GM23338 (cell line): Measurements from ENCODE around the gene USP32. TPM values are rescaled to one million over a fixed set of nuclear protein-coding genes. Genes with fewer than 3 reads are reported as not detected.
"Not testable (repeated sequence)": the region's sequence is repeated elsewhere in the genome, so short reads cannot be mapped to it uniquely, and the experiment has no call there.

Experiments used
- ATAC-seq: fragments of 200-7000 bp; cut with Tn5 transposase; 3 replicates; pipeline ENCODE4 v1.9.1; 2020
- DNase-seq: peaks from one replicate; pipeline ENCODE4 v3.0.0-alpha.2; 2015; ENCODE audit warnings: low spot score
- H2AFZ ChIP-seq: fragments of 200-600 bp; sonication (generic); 2 replicates; pipeline ENCODE4 v1.8.0; 2016; ENCODE audit warnings: antibody characterized with exemption, mild to moderate bottlenecking, moderate library complexity
- H3F3A ChIP-seq: fragments of 200-600 bp; sonication (generic); replicated peaks from 2 replicates; pipeline ENCODE4 v1.8.0; 2017; ENCODE audit warnings: antibody characterized with exemption, mixed run types, low read depth
- H3K27ac ChIP-seq: fragments of 200-600 bp; sonication (generic); 2 replicates; pipeline ENCODE4 v1.6.1; 2016; ENCODE audit warnings: low read depth
- H3K27me3 ChIP-seq: fragments of 200-600 bp; sonication (generic); 2 replicates; pipeline ENCODE4 v1.8.0; 2016; ENCODE audit warnings: mild to moderate bottlenecking, mixed run types, moderate library complexity; ENCODE audit not compliant: insufficient read depth
- H3K36me3 ChIP-seq: fragments of 200-600 bp; sonication (generic); 2 replicates; pipeline ENCODE4 v1.8.0; 2016; ENCODE audit warnings: mild to moderate bottlenecking; ENCODE audit not compliant: insufficient read depth
- H3K4me1 ChIP-seq: fragments of 200-600 bp; sonication (generic); 2 replicates; pipeline ENCODE4 v1.8.0; 2016; ENCODE audit warnings: mild to moderate bottlenecking, moderate library complexity; ENCODE audit not compliant: insufficient read depth
- H3K4me2 ChIP-seq: fragments of 200-600 bp; sonication (generic); 2 replicates; pipeline ENCODE4 v1.7.1; 2017; ENCODE audit warnings: mixed run types
- H3K4me3 ChIP-seq: fragments of 200-600 bp; sonication (generic); 2 replicates; pipeline ENCODE4 v1.6.1; 2016; ENCODE audit warnings: mixed run types
- H3K79me2 ChIP-seq: fragments of 200-600 bp; sonication (generic); replicated peaks from 2 replicates; pipeline ENCODE4 v1.8.0; 2017; ENCODE audit warnings: mild to moderate bottlenecking; ENCODE audit not compliant: insufficient read depth
- H3K9me2 ChIP-seq: fragments of 200-600 bp; sonication (generic); 2 replicates; pipeline ENCODE4 v1.8.0; 2017; ENCODE audit not compliant: insufficient read depth
- H4K20me1 ChIP-seq: fragments of 200-600 bp; sonication (generic); replicated peaks from 2 replicates; pipeline ENCODE4 v1.8.0; 2017; ENCODE audit warnings: mild to moderate bottlenecking; ENCODE audit not compliant: insufficient read depth
- H3K27ac Mint-ChIP-seq: 2 replicates; pipeline ENCODE4 v1.8.0; 2020; ENCODE audit warnings: inconsistent platforms, mild to moderate bottlenecking, moderate library complexity, mixed read lengths
- H3K27me3 Mint-ChIP-seq: 3 replicates; pipeline ENCODE4 v1.8.0; 2022; ENCODE audit warnings: low read depth, mild to moderate bottlenecking, moderate library complexity, mixed read lengths, inconsistent platforms; ENCODE audit not compliant: insufficient read depth, poor library complexity
- H3K36me3 Mint-ChIP-seq: 3 replicates; pipeline ENCODE4 v1.8.0; 2021; ENCODE audit warnings: low read depth, mild to moderate bottlenecking, inconsistent platforms, moderate library complexity, mixed read lengths
- H3K4me1 Mint-ChIP-seq: 3 replicates; pipeline ENCODE4 v1.8.0; 2020; ENCODE audit warnings: mild to moderate bottlenecking, inconsistent platforms, mixed read lengths
- H3K4me3 Mint-ChIP-seq: 3 replicates; pipeline ENCODE4 v1.8.0; 2021; ENCODE audit warnings: moderate library complexity, mild to moderate bottlenecking, inconsistent platforms, mixed read lengths
- H3K9me3 Mint-ChIP-seq: 3 replicates; pipeline ENCODE4 v1.8.0; 2020; ENCODE audit warnings: moderate library complexity, mild to moderate bottlenecking, inconsistent platforms, mixed read lengths
- CREB1 ChIP-seq: fragments of 250-450 bp; sonication (Bioruptor Pico); IDR thresholded peaks from 2 replicates; pipeline ENCODE4 v1.5.0; 2020; ENCODE audit warnings: low read depth, mild to moderate bottlenecking, moderate library complexity
- CTCF ChIP-seq, 2 experiments: fragments of 200-600 bp in 1 of 2; sonication (generic) in 1 of 2; conservative IDR thresholded peaks; 2 replicates each; pipeline versions ENCODE4 v1.5.1 to v1.6.1; 2016 to 2017; ENCODE audit warnings: antibody characterized with exemption in 2 of 2, low read depth in 2 of 2, mild to moderate bottlenecking in 2 of 2, moderate library complexity in 1 of 2
- EZH2phosphoT487 ChIP-seq: fragments of 200-600 bp; sonication (generic); IDR thresholded peaks from one replicate; pipeline ENCODE4 v1.8.1; 2018; ENCODE audit warnings: antibody characterized with exemption; ENCODE audit not compliant: unreplicated experiment
- JUNB ChIP-seq: IDR thresholded peaks from one replicate; pipeline ENCODE4 v1.6.1; 2016; ENCODE audit warnings: antibody characterized with exemption; ENCODE audit not compliant: unreplicated experiment
- NANOG ChIP-seq: IDR thresholded peaks from 2 replicates; pipeline ENCODE4 v1.6.1; 2016; ENCODE audit warnings: antibody characterized with exemption, borderline replicate concordance
- POLR2AphosphoS5 ChIP-seq: IDR thresholded peaks from 2 replicates; pipeline ENCODE4 v1.6.1; 2016; ENCODE audit warnings: antibody characterized with exemption, low read depth
- STAT1 ChIP-seq: IDR thresholded peaks from one replicate; pipeline ENCODE4 v1.6.1; 2016; ENCODE audit warnings: antibody characterized with exemption; ENCODE audit not compliant: unreplicated experiment
- ZNF114 ChIP-seq: fragments of 250-450 bp; sonication (Bioruptor Pico); IDR thresholded peaks from 2 replicates; pipeline ENCODE4 v1.5.0; 2020; ENCODE audit warnings: mild to moderate bottlenecking, moderate library complexity
- ZNF331 ChIP-seq: fragments of 250-450 bp; sonication (Bioruptor Pico); IDR thresholded peaks from 2 replicates; pipeline ENCODE4 v1.5.0; 2020; ENCODE audit warnings: low read depth, mild to moderate bottlenecking, moderate library complexity
- polyA plus RNA-seq: library from polyadenylated mRNA; unstranded; fragments of >200 nt; fragmentation: Nextera tagmentation; extraction: Ambion mirVana; gene quantifications from 2 replicates; pipeline ENCODE4 v1.2.1, GENCODE V29; 2016
- total RNA-seq: library from RNA; depleted of rRNA; stranded (reverse); fragments of >200 nt; shearing (Covaris generic); gene quantifications from 2 replicates; pipeline ENCODE4 v1.2.3, GENCODE V29; 2014

USP32 gene
- total and polyA plus RNA-seq, 2 experiments from 2014 or later = 43.6 to 129 TPM

- not testable (repeated sequence) for H3K4me1 ChIP-seq, H3K79me2 ChIP-seq, H3K27ac Mint-ChIP-seq, H3F3A ChIP-seq, H3K4me2 ChIP-seq, ATAC-seq, H3K9me3 Mint-ChIP-seq, H3K9me2 ChIP-seq, H4K20me1 ChIP-seq, H2AFZ ChIP-seq, H3K4me3 Mint-ChIP-seq, H3K27ac ChIP-seq, H3K4me3 ChIP-seq, DNase-seq, H3K27me3 Mint-ChIP-seq, H3K4me1 Mint-ChIP-seq, H3K27me3 ChIP-seq
- peaks cover 43% of the 10 kb centered on the region for H3K36me3 Mint-ChIP-seq
- peaks cover 37% of the 10 kb centered on the region; the same call in 1 of the 2 replicates for H3K36me3 ChIP-seq
Measured at GRCh38 chr17:60178180-60178579, 213.8 kb downstream of the USP32 start.

- peak; percentile 43 for ATAC-seq
- peak; percentile 63 for DNase-seq
- H3K27me3 Mint-ChIP-seq, H3K27ac ChIP-seq, H3K4me1 Mint-ChIP-seq, H3F3A ChIP-seq, H3K4me2 ChIP-seq, H2AFZ ChIP-seq, H3K4me1 ChIP-seq, H3K27me3 ChIP-seq, H3K27ac Mint-ChIP-seq, H3K4me3 ChIP-seq, H4K20me1 ChIP-seq, H3K9me2 ChIP-seq, H3K79me2 ChIP-seq, H3K4me3 Mint-ChIP-seq, H3K9me3 Mint-ChIP-seq: not testable (repeated sequence)
- peaks cover 26% of the 10 kb centered on the region; the same call in 1 of the 2 replicates for H3K36me3 ChIP-seq
- peaks cover 35% of the 10 kb centered on the region for H3K36me3 Mint-ChIP-seq
Measured at GRCh38 chr17:60176763-60177162, 215.2 kb downstream of the USP32 start.

- H3K27me3 Mint-ChIP-seq, H3K4me3 ChIP-seq, H3K4me1 Mint-ChIP-seq, H3K4me3 Mint-ChIP-seq, H4K20me1 ChIP-seq, H3K9me3 Mint-ChIP-seq, H3K4me2 ChIP-seq, DNase-seq, H3K79me2 ChIP-seq, H3K27ac Mint-ChIP-seq, H3K27ac ChIP-seq, H3K9me2 ChIP-seq, H3K4me1 ChIP-seq, H3K27me3 ChIP-seq, H3F3A ChIP-seq, H2AFZ ChIP-seq: not testable (repeated sequence)
- ATAC-seq = peak; percentile 73
- H3K36me3 Mint-ChIP-seq = peaks cover 19% of the 10 kb centered on the region; the same call in 2 of the 3 replicates
- peak; percentile 35 to 70 for TF ChIP-seq CTCF (conservative IDR thresholded peaks at IDR 0.05; ENCODE audit: low read depth in 2 of 2)
- H3K36me3 ChIP-seq = peaks cover 11% of the 10 kb centered on the region; the same call in 1 of the 2 replicates
Measured at GRCh38 chr17:60174767-60175166, 217.2 kb downstream of the USP32 start.

GRCh38 chr17:60174035-60174434 is 217.9 kb downstream of the USP32 start:
- Histone ChIP-seq H3K27ac (no peak overlapping the region), H3K9me2 (no peaks in the 10 kb centered on the region), H3K4me1 (no peaks in the 10 kb centered on the region), H3K4me3 (no peak overlapping the region), H3K27me3 (no peaks in the 10 kb centered on the region), H3K79me2 (no peaks in the 10 kb centered on the region), H3F3A (0 out of 2 replicates have a peak, but pooled peaks cover 6% of the 10 kb centered on the region), H3K36me3 (peaks cover 9% of the 10 kb centered on the region; the same call in 1 of the 2 replicates), H2AFZ (no peak overlapping the region), H4K20me1 (no peaks in the 10 kb centered on the region), H3K4me2 (no peak overlapping the region)
- Mint-ChIP-seq H3K4me1 (peaks cover 4% of the 10 kb centered on the region), H3K27me3 (peaks cover 10% of the 10 kb centered on the region), H3K27ac (no peak overlapping the region), H3K4me3 (no peak overlapping the region), H3K36me3 (peaks cover 16% of the 10 kb centered on the region; the same call in 2 of the 3 replicates), H3K9me3 (no peaks in the 10 kb centered on the region)
- DNase-seq = no peak
- no peak for ATAC-seq
- no peak for TF ChIP-seq STAT1
- TF ChIP-seq ZNF114 (CRISPR knock-in tag) = no peak
- TF ChIP-seq NANOG = no peak
- TF ChIP-seq EZH2phosphoT487 = no peak
- no peak for TF ChIP-seq ZNF331
- no peak for TF ChIP-seq CTCF (conservative IDR thresholded peaks at IDR 0.05; ENCODE audit: low read depth in 2 of 2)
- no peak for TF ChIP-seq POLR2AphosphoS5
- TF ChIP-seq JUNB = no peak
- TF ChIP-seq CREB1 (CRISPR knock-in tag) = no peak
